DMS53 (cell line): ENCODE data around the gene CCNF.
A peak's percentile ranks its signal among the peaks of the same experiment; 100 is the strongest.

Experiments used
- DNase-seq: peaks from one replicate; lab custom pipeline; 2025; lab: John Stamatoyannopoulos, UW

The CCNF gene

DNA sequence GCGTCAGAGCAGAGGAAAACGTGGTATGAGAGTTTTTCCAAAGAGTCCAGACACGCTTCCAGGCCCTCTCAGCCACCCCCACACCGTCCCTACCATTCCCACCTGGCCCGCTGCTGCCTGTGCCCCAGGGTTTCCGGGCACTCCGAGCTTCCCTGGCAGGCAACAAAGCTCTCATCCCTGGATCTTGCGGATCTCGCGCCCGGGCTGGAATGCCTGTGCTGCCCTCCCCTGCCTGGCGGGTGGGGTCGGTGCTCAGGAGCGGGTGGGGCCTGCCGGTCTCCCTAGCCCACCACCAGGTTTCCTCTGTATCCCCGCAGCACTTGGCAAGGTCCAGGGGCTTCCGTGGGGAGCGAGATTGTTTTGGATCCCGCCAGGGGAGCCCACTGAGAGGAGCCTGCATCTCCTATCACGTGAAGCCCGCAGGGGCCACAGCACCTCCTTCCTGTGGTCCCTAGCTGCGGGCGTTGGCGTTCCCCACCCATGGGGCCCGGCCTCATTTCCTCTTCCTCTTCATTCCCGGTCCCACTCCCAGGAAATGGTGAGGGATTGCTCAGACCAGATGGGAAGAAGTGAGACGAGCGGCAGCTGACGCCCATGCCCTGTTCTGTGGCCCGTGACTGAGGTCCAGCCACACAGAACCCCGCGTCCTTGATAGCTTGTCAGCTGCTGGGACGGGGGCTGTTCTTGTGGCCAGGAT lies 56.7 kb downstream of the CCNF start:
- no peak for DNase-seq

DNA sequence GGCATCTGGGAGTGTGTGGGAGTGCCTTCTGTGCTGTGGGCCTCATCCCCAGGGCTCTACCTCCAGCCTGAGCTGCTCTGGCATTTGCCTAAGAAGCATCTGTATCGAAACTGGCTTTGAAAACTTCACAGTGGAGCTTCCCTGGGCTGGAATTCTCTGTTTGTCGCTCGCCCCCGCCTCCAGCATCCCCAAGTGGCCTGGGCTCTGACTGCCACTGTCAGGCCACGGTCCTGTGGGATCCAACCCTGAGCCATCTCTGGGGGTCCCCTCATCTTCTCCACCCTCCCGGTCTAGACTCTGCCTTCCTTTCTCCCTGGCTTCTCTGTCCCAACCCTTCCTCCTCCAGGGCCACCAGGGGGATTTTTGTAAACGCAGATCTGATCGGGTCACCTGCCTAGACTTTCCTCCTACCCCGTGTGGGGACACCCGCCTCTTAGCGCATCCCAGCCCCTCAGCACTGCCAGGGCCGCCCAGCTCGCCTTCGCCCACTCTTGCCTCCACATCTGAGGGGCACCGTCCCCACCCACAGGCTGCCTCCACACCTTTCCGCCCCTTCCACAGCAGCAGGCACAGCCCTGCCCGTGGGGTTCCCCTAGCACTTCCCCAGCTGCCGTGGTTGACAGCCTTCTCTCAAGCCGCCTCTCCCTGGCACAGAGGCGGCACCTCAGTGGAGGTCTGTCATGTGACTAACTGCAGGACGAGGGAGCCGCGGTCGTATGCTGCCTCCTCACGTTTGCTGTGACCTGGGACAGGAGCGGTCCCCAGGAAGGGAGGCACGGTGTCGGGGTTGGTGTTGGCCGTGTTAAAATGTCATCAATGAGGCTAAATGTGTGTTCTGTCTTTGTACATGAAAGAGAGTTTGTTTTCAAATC lies 57.6 kb downstream of the CCNF start:
- no peak for DNase-seq

DNA sequence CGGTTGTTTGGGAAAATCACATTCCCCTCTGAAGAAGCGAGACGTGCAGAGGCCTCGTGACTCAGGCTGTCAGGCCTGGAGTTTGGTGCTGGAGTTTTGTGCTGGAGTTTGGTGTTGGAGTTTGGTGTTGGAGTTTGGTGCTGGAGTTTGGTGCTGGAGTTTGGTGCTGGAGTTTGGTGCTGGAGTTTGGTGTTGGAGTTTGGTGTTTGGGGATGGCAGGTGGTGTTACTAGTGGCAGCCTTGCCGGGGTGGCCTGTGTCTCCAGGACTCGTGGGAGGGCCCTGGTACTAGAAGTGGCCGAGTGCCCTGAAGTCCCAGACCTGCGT lies 58.2 kb downstream of the CCNF start:
- DNase-seq = no peak

DNA sequence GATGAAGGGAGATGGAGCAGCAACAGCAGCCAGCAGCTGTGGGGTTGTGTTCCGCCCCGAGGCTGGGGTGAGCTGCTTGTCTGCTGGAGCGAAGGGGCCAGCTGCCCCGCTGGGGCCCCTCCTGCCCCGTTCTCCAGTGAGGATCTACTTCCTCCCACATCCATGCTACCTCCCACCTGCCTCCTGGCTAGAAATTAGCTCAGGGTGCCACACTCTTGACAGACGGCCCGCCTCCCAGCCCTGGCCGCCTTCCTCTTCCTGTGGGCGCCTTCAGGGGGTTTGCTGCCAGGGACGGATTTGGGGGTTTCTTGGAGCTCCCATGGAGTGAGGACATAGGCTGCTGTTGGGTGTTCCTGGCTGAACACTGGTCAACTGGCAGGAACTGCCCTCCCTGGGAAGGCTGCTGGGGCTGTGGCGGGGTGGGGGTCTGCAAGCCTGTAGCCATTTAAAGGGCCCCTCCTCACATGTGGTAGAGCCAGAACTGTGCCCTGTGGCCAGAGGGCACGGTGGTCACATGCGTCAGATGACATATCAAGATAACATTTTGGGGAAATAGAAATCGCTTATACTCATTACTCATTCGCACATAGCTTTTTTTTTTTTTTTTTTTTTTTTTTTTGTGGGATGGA lies 58.8 kb downstream of the CCNF start:
- no peak for DNase-seq

DNA sequence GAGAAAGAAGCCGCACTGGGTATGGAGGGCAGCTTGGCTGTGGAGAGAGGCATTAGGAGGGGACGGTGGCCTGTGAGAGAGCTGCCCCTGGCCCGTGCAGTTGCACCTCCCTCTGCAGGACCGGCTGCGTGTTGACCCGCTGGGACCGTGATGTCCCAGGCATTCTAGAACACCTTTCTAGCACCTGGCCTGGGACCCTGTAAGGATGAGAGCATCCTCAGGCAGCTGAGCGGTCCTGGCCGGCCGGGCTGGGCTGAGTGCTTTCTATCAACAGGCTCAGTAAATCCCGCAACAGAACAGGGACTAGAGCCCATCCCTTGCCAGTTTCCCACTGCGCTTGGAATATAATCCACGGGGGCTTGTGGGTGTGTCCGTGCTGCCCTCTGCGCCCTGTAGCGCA lies 60.3 kb downstream of the CCNF start:
- DNase-seq = no peak

DNA sequence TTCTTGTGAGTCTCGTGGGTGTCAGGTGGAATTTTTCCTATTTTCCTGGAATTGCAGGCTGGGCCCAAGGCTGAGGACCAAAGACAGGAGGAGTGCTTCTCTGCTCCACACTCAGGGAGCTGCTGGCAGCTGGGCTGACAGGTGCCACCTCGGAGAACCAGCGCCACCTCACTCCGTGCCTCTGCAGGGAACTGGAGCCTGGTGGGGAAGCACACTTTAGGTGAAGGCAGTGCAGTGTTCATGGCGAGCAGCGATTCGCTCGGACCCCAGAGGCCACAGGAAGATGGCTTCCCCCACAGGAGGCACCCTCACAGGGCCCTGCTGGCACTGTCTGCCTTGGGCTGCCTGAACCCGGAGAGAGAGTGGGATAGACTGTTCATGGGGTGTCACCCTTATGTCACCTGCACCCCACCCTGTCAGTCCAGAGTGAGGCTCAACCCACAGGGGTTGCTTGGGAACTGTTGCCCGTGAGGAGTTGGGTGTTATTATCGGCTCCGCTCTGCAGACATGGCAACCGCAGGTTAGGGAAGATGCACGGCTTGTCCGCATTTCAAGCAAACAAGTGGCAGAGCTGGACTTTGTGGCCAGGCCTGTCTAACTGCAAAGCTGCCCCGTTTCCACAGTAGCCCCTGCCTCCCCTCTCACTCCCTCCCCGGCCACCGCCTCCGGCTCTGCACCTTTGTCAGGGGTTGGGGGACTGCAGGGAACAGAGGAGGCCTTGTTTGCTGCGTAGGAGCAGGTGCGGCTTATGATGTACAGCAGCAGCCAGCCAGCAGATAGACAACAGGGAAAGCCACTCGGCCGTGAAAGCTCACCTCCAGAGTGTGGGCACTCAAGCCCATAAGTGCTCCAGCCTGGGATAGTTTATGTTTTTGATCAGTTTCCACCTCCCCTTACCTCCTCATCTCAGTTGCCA lies 61.2 kb downstream of the CCNF start:
- peak; percentile 71 for DNase-seq

DNA sequence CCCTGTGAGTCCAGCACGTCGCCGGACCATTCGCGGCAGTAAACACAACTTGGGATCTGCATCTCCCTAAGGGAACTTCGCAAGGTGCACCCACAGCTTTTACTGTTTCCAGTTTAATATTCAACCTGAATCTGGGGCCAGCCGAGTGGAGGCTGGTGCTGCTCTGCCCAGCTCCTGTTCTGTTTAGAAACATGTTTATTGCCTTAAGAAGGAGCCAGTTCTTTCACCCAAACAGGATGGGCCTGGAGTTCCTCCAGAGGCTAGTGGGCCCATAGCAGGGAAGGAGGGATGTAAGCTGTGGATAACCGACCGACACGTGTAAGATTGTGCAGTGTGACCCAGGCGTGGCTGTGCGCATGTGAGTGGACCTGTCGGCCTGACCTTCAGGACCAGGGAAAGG lies 63.0 kb downstream of the CCNF start:
- no peak for DNase-seq

DNA sequence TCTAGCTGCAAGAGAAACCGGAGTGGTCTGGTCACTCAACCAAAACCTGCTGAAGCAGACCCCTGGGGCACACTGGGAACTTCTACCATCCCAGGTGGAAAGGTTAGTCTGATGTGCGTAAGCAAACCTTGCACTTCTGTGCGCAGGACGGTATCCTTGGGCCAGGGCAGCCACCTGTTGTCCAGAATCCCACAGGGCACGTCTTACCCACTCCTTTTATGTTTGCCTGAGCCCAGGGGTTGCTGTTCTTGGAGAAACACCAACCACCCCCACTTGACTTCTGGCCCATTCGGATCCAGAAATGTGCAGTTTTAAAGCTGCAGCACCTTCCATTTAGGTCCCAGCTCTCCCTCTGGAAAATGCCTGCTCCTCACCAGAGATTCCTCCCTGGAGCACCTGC lies 64.4 kb downstream of the CCNF start:
- DNase-seq = no peak

DNA sequence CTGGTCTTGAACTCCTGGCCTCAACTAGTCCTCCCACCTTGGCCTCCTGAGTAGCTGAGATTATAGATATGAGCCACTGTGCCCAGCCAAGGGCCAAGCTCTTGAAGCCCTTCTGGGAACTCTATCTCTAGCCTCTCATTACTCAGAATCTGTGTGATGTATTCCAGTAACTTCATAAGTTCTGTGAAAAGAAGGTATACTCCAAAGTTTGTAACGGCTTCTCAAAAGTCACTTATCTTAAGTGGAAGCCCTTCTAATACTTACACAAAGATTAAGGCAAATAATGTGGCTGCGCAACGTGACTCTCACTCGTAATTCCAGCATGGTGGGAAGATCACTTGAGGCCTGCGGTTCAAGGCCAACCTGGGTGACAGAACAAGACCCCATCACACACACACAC lies 65.4 kb downstream of the CCNF start:
- DNase-seq = no peak

DNA sequence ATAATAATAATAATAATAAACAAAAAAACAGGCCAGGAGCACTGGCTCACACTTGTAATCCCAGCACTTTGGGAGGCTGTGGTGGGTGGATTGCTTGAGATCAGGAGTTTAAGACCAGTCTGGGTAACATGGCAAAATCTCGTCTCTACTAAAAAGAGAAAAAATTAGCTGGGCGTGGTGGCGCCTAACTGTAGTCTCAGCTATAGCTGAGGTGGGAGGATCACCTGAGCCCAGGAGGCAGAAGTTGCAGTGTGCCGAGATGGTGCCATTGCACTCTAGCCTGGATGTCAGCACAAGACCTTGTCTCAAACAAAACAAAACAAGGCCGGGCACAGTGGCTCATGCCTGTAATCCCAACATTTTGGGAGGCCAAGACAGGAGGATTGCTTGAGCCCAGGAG lies 65.8 kb downstream of the CCNF start:
- no peak for DNase-seq

DNA sequence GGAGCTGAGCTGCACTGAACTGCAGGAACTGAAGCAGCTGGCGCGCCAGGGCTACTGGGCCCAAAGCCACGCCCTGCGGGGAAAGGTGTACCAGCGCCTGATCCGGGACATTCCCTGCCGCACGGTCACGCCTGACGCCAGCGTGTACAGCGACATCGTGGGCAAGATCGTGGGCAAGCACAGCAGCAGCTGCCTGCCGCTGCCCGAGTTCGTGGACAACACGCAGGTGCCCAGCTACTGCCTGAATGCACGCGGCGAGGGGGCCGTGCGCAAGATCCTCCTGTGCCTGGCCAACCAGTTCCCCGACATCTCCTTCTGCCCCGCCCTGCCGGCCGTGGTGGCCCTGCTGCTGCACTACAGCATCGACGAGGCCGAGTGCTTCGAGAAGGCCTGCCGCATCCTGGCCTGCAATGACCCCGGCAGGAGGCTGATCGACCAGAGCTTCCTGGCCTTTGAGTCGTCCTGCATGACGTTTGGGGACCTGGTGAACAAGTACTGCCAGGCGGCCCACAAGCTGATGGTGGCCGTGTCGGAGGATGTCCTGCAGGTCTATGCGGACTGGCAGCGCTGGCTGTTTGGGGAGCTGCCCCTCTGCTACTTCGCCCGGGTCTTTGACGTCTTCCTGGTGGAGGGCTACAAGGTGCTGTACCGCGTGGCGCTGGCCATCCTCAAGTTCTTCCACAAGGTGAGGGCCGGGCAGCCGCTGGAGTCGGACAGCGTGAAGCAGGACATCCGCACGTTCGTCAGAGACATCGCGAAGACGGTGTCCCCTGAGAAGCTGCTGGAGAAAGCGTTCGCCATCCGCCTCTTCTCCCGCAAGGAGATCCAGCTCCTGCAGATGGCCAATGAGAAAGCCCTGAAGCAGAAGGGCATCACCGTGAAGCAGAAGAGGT lies 67.2 kb downstream of the CCNF start:
- no peak for DNase-seq

DNA sequence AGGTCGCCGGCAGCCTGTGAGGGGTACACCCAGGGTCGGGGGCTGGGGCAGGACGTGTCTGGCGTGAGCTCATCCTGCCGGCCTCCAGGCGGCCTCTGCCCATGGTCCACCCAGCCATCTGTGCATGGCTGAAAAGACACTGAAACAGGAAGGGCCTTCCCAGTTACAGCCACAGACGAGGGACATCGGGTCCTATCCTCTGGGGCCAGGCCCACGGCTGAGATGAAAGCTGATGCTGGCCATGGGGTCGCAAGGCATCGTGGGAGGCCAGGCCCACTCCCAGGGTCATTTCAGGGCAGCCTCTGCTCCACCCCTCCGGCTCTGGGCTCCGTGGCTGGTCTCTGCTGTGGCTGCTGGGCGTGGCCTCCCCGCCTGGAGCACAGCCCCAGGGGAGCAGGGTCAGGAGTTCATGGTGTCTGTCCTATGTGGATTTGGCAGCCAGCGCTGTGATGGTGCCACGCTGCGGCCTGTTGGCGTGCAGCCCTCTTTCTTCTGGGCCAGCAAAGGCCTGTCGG lies 67.9 kb downstream of the CCNF start:
- no peak for DNase-seq

DNA sequence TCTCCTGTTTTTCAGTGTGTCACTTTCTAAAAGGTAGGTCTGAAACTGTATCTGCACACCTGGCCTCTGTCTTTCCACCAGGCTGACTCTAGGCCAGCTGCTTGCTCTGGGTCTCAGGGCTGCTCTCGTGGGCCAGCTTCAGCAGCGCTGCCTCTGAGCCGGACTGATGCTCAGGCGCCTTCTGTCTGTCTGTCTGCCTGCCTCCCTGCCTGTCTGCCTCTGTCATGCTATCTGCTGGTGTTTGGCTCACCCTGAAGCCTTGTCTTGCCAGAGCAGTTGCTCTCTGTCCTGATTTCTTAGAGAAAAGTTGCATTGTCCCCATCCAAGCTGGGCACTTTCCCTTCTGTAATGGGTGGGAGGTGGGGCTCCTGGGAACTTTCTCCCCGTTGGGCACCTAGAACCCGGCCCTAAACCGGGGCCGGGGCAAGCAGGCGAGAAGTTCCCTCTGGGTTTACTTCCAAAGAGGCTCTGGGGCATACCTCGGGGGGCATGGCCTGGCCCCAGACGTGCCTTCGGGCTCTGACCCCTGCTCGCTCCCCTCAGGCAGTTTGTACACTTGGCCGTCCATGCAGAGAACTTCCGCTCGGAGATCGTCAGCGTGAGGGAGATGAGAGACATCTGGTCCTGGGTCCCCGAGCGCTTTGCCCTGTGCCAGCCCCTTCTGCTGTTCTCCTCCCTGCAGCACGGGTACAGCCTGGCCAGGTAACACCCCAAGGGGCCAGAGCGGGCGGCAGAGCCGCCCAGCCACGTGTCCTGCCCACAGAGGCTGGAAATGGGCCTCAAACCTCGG lies 68.6 kb downstream of the CCNF start:
- DNase-seq = no peak

DNA sequence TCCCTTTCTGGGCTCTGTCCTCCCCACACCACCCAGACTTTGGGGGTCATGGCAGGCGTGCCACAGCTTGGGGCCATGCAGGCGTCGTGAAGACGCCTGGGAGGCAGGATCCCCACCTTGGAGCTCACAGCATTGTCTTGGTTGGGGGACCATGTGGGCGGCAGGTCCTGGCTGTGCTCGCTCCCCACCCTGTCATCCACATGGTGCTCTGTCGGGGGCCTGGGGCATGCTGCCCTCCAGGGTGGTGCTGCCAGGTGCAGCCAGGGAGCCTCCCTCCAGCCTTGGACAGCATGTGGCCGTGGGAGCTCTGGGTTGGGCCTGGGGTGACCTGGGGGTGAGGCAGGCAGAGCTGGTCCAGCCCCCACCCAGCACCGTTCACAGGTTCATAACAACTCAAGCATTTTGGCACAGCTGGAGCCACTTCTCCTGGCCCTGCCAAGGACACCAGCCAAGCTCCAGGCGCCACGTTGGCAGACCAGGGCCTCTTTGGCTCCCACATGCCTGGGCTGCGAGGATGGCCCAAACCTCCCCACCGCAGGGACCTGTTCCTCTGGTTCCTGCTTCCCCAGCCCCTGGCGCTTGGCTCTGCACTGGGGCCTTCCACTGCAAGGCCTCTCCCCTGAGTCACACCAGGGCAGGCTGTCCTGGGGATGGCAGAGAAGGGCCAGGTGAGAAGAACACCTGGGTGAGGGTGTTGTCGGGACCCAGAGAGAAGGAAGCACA lies 69.4 kb downstream of the CCNF start:
- DNase-seq = no peak

DNA sequence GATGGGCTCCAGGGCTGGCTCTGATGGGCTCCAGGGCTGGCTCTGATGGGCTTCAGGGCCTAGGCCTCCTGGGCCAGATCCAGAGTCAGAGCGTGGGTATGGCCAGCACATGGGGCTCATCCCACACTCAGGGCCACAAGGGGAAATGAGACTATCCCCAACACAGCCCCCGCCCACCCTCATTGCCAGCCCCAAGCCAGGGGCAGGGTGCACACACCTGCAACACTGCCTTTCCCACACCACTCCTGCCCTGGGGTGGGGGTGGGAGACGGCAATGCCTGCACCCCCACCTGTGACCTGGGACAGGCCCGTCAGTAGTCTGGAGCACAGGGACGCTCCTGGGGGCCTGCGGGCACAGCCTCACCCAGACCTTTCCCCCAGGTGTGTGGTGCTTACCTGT lies 70.2 kb downstream of the CCNF start:
- DNase-seq = no peak

DNA sequence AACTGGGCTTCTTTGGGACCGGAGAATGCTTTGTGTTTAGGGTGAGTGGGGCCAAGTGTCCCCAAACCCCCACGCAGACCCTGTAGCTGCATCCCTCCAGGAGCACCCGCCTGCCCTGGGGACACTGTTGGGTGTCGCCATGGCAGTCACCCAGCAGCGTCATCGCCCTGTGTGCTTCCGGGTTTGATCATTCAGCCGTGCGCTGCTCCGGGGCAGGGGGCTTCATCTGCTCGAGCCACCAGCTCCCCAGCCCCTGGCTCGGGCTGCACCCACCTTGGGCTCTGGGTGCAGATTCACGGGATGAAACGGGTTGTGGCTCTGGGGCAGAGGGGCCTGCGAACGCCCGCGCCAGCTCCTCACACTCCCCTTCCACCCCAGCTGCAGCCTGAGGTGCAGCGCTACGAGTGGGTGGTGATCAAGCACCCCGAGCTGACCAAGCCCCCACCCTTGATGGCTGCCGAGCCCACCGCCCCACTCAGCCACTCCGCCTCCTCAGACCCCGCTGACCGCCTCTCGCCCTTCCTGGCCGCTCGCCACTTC lies 70.7 kb downstream of the CCNF start:
- DNase-seq = no peak

DNA sequence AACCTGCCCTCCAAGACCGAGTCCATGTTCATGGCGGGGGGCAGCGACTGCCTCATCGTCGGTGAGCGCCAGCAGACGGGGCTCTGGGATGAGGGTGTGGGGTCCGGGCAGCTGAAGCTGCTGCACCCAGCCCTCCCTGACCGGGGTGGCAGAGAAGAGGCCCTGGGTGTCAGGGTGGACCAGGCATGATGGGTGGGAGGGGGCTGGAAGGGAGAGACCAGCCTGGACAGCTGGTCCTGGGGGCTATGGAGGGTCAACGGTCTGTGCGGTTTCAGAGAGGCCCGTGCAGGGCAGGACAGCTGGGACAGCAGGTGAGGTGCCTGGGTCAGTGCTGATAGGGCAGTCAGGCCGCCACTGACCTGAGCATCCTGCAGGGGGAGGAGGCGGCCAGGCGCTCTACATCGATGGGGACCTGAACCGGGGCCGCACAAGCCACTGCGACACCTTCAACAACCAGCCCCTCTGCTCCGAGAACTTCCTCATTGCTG lies 71.2 kb downstream of the CCNF start:
- peak; percentile 35 for DNase-seq

DNA sequence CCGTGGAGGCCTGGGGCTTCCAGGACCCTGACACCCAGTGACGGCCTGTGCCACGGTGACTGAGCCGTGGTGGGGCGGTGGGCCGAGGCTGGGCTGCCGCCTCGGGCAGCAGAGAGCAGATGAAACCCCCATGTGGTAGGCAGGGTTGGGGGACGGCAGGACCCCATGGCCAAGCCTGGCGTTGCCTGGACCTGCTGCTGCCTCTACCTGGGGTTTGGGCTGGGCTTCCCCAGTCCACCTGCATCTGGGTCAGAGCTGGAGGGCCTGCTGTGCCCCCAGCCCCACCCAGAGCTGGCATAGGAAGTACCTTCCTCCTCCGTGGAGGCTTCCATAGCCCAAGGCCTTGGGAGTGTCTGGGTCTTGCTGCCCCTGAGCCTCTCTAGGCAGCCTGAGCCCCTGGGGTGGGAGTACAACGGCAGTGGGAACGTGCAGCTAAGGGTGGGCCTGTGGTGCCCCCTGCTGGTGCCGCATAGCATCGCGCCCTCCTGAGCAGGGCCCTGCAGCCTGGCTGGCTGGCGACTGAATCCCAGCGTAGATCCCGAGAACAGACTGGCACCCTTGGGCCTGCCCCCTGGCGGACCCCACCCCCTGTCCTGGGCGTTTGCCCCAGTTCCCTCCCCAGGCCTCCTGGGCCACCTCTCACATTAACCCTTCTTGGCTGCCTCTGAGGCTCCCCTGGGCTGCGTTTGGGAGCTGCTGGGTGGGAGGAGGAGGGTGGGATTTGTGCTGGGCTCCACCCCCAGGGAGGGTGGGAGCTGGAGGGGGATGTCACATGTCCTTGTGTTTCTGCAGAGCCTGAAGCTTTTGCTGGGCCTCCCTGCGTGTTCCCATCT lies 71.9 kb downstream of the CCNF start:
- DNase-seq = peak; percentile 76
